RWPE1 (cell line): ENCODE data around the gene GRIK4.

Source experiments
- CTCF ChIA-PET: fragments of 350-600 bp; sonication (Branson Sonifier 250); formaldehyde crosslinking; extraction: SDS; loops from one replicate; lab custom pipeline; 2021; lab: Yijun Ruan, JAX
- POLR2A ChIA-PET: fragments of 400-600 bp; formaldehyde crosslinking; extraction: SDS; loops from one replicate; lab custom pipeline; 2020; ENCODE audit warnings: antibody characterized with exemption; ENCODE audit not compliant: low non-redundant PET; lab: Yijun Ruan, JAX
- DNase-seq: peaks from one replicate; pipeline ENCODE4 v3.0.0; 2012; ENCODE audit warnings: low spot score
- H3K27ac ChIP-seq: fragments of 450-650 bp; 2 replicates; pipeline ENCODE4 v1.5.1; 2017
- TF ChIP-seq, protein P1 (sequence below): fragments of 450-650 bp; conservative IDR thresholded peaks from 2 replicates; pipeline ENCODE4 v1.5.1; 2017; ENCODE audit warnings: low read depth, mild to moderate bottlenecking

GRIK4 gene

DNA sequence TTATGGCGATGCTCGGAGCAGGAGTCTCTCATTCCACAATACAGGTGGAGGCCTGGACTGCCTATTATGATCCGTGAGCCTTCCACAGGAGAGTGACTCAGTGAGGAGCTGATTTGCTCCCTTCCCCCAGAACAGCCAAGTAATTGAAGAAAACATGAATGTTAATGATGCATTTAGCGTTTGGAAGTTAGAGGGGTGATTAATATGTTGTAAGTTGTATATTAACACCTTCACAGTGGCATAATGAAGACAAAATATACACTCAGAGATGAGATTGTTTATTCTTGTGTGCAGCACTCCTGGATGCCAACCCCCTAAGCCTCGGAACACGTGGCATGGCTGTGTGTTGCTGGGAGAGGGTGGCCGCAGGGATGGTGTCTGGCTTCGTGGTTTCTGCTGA, 98.6 kb downstream of the GRIK4 start:
- no peak for DNase-seq
- ChIA-PET POLR2A (no interaction called here), CTCF (no interaction called here)
- H3K27ac ChIP-seq: no peak overlapping the region
- TF ChIP-seq, protein P1, sequence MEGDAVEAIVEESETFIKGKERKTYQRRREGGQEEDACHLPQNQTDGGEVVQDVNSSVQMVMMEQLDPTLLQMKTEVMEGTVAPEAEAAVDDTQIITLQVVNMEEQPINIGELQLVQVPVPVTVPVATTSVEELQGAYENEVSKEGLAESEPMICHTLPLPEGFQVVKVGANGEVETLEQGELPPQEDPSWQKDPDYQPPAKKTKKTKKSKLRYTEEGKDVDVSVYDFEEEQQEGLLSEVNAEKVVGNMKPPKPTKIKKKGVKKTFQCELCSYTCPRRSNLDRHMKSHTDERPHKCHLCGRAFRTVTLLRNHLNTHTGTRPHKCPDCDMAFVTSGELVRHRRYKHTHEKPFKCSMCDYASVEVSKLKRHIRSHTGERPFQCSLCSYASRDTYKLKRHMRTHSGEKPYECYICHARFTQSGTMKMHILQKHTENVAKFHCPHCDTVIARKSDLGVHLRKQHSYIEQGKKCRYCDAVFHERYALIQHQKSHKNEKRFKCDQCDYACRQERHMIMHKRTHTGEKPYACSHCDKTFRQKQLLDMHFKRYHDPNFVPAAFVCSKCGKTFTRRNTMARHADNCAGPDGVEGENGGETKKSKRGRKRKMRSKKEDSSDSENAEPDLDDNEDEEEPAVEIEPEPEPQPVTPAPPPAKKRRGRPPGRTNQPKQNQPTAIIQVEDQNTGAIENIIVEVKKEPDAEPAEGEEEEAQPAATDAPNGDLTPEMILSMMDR: no peak

DNA sequence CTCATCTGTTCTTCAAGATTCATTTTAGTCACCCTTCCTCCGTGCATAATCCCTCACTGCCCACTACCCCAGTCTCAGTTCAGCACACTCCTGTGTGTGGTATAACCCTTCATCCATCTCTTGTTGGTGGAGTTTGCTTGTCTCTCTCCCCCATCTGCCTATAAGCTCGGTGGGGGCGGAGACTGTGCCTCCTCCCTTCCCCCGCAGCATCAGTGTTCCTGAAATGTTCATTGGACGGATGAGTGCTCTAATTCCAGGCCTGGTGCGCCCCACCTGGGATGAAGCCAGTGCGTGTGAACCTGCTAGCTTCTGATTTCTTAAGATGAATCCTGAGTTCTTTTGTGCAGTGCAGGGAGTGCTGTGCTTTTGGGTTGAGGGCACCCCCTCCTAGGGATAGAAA, 100.0 kb downstream of the GRIK4 start:
- TF ChIP-seq, protein P1: no peak
- ChIA-PET POLR2A (no interaction called here), CTCF (interaction anchor here (0.6 to 1.7 kb wide), 2 partner anchors 12 to 298 kb away, joined by 3 read pairs; no protein-coding TSS in a partner anchor)
- H3K27ac ChIP-seq: no peak overlapping the region
- no peak for DNase-seq

DNA sequence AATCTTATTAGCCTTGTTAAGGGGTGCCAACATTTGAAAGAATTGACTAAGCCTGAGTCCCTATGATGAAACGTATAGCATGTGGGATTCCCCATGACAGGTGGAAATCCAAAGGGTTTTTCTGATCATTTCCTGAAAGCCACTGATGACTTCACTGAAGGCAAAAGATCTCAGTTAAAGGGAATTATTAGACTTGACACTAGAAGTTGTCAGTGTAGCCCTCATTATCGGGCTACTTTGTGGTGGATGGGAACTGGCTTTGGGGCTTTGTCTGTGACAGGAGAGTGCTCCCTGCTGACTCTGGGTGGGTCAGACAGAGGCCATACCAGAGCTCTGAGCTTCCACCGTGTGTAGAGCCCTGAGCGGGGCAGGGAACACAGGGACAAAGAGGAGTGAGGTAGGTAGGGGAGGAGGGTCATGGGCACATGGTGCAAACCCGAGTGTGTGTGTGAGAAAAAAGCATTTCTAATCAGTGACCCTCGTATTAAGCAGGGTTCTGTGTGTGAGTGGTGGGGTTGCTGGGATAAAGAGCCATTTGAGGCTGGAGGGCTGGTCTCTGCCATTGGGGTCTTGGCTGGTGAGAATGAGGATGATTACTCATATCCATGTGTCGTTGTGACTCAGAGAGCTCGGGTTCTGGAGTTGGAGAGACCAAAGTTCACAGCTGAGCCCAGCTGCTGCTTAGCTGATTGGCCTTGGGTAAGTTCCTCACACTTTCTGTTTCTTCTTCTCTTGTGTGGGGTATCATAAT, 101.1 kb downstream of the GRIK4 start:
- POLR2A ChIA-PET: no interaction called here
- TF ChIP-seq, protein P1: no peak
- H3K27ac ChIP-seq: no peak overlapping the region
- DNase-seq: no peak
- CTCF ChIA-PET: interaction anchor here (1.7 kb wide), 1 partner anchor 13 kb away, joined by 3 read pairs; no protein-coding TSS in a partner anchor

DNA sequence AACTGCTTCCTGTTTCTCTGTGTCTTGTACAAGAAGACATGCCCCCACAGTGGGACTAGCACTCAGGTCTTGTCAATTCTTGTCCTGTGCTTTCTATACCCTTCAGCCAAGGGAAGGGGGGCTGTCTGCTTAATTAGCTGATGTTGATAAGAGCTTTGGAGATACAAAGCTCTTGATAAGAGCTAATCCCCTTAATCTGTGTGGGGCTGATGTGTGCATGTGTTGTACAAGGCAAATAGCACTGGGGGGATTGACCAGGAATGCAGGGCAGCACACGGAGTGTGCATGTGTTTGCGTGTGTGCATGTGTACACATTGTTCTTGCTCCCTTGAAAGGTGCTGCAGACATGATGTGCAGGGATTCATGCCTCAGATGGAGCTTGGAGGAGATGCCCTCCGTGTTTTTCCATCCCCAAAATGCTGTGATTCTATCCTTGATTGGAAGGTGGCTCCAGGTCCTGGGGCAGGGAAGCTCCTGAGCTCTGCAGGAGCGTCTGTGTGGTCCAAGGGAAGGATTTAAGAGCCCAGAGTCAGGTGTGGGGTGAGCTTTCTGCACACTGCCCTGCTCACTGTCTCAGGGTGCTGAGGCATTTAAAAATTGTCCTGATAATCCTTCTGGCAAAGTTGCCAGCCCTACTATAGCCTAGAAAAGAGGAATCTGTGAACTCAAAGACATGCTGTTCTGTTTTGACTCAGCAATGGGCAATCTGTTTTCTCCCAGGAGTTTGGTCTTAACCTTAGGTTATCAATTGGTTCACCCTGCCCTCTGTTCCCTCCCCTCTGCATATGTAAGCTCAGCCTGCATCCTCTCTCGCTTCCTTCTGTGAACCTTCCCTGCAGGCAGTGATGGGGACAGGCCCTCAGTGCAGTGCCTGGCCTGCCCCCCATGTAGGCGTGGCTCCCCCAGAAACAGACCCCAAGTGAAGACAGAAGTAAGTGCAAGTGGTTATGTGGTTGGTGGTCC, 102.0 kb downstream of the GRIK4 start:
- CTCF ChIA-PET: interaction anchor here (1.7 kb wide), 1 partner anchor 14 kb away, joined by 3 read pairs; no protein-coding TSS in a partner anchor
- POLR2A ChIA-PET: no interaction called here
- TF ChIP-seq, protein P1: no peak
- H3K27ac ChIP-seq: no peak overlapping the region
- DNase-seq: no peak

DNA sequence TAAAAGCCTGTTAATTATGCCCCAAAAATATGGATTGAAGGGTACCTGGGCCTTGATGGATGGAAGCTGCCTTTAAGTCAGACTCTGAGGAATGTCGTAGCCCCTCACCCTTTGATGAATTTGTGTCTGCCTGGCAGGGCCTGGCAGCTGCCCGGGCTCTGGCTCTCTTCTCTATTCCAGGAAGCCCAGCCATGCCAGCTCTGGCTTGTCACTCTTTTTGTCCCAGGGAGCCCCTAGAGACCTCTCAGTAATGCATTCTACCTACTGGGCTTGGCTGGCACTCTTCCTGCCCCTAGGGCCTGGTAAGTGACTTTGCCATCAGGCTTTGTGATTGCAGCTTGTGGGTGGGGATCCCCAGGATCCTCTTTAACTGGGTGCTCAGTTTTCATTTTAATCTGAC, 103.8 kb downstream of the GRIK4 start:
- ChIA-PET CTCF (no interaction called here), POLR2A (no interaction called here)
- no peak overlapping the region for H3K27ac ChIP-seq
- TF ChIP-seq, protein P1: no peak
- DNase-seq: no peak

DNA sequence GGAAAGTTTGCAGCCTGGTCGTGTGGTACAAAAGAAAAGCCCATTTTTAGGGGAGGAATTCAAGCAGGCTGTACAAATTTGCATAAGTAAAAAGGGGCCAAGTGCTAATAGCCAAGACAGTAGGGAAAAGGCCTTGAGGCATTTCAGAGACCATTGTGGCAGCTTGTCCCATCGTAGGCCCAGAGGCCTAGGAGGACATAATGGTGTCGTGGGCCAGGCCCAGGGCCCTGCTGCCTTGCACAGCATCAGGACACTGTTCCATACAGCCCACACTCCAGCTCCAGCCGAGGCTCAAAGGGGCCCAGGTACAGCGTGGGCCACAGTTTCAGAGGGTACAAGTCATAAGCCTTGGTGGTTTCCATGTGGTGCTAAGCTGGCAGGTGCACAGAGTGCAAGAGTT, 106.9 kb downstream of the GRIK4 start:
- H3K27ac ChIP-seq: no peak overlapping the region
- TF ChIP-seq, protein P1: no peak
- ChIA-PET CTCF (no interaction called here), POLR2A (no interaction called here)
- no peak for DNase-seq
